ENCODE data around the gene NPNT.

DNA sequence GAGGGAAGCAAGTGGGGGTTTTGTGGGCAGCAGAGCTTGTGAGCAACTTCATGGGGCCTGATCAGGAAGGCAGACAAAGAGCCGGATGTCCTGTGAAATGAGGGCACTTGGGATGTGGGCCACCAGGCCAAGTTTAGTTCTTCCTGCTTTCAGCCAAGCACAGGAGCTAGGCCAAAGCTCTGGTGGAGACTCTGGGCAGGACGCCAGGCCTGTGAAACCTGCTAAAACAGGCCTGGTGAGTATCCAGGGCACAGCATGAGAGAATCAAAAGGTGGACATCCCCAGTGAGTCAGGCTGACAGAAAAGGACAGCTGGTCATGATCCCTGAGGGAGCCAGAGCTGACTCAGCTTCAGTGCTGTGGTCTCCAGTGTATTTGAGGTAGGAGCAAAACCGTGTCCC lies 95.7 kb downstream of the NPNT start:
- TF ChIP-seq EZH2 (IDR thresholded peaks at IDR 0.05; ENCODE audit: low read depth) = no peak
- TF ChIP-seq, protein P1, sequence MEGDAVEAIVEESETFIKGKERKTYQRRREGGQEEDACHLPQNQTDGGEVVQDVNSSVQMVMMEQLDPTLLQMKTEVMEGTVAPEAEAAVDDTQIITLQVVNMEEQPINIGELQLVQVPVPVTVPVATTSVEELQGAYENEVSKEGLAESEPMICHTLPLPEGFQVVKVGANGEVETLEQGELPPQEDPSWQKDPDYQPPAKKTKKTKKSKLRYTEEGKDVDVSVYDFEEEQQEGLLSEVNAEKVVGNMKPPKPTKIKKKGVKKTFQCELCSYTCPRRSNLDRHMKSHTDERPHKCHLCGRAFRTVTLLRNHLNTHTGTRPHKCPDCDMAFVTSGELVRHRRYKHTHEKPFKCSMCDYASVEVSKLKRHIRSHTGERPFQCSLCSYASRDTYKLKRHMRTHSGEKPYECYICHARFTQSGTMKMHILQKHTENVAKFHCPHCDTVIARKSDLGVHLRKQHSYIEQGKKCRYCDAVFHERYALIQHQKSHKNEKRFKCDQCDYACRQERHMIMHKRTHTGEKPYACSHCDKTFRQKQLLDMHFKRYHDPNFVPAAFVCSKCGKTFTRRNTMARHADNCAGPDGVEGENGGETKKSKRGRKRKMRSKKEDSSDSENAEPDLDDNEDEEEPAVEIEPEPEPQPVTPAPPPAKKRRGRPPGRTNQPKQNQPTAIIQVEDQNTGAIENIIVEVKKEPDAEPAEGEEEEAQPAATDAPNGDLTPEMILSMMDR (conservative IDR thresholded peaks at IDR 0.05) = no peak
